GM12801 (cell line): Measurements from ENCODE around the gene PCBP2.

Experiments
- CTCF ChIP-seq: IDR thresholded peaks from one replicate; pipeline ENCODE4 v1.5.1; 2011; ENCODE audit warnings: control low read depth; ENCODE audit not compliant: insufficient read length; ENCODE audit errors: extremely low read depth

Gene PCBP2

GRCh38 chr12:53483225-53483978 lies 31.5 kb downstream of the PCBP2 start:
- no peak for TF ChIP-seq CTCF

- no peak for TF ChIP-seq CTCF
Measured at GRCh38 chr12:53483979-53484377, 32.1 kb downstream of the PCBP2 start.

- TF ChIP-seq CTCF, result no peak
Measured at GRCh38 chr12:53484686-53485575, 33.0 kb downstream of the PCBP2 start.

- TF ChIP-seq CTCF, result no peak
Measured at GRCh38 chr12:53485955-53486735, 34.2 kb downstream of the PCBP2 start.

- TF ChIP-seq CTCF, result no peak
Measured at GRCh38 chr12:53486736-53487487, 35.0 kb downstream of the PCBP2 start.

- TF ChIP-seq CTCF, result no peak
Measured at GRCh38 chr12:53489242-53489864, 37.5 kb downstream of the PCBP2 start.
